NCI-H2196 (cell line): Measurements from ENCODE around the gene COL23A1.
"Not testable (repeated sequence)": the region's sequence is repeated elsewhere in the genome, so short reads cannot be mapped to it uniquely, and the experiment has no call there.

ENCODE experiments used
- DNase-seq: peaks from one replicate; lab custom pipeline; 2025; ENCODE audit not compliant: unreplicated experiment; lab: John Stamatoyannopoulos, UW

Gene COL23A1

GRCh38 chr5:178312880-178313282, 277.3 kb downstream of the COL23A1 start:
- DNase-seq: no peak

- no peak for DNase-seq
Observed at GRCh38 chr5:178310130-178310865, 279.9 kb downstream of the COL23A1 start.

DNA sequence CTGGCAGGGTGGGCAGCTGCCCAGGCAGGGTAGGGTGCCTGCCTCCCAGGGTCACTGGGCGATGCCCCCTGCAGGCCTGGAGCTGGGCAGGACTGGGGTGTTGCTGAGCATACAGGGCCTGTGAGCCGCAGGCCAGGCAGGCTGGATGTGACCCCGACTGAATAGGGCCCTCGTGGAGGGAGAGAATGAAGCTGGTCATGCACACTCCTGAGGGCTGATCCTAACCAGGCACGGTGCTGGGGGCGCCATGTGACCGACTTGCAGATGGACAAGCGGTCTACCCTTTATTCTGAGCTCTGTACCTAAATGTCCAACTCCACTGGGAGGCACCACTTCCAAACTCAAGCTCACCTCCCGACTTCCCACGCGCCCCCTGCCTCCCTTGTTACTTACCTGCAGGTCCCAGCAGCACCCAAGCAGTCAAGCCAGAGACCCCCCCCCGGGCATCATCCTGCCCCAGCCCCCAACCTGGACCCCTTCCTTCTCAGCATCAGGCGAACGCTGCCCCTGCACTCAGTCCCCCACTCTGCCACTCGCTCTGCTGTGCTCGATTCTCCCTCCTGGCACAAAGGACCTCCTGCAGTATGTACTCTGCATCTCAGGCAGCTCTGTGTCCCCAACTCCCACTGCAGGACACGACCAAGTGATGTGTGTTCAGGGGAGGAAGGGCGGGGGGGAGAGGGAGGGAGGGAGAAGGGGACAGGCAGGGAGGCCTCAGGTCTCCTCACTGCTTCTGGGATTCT, 280.8 kb downstream of the COL23A1 start:
- DNase-seq: no peak

DNA sequence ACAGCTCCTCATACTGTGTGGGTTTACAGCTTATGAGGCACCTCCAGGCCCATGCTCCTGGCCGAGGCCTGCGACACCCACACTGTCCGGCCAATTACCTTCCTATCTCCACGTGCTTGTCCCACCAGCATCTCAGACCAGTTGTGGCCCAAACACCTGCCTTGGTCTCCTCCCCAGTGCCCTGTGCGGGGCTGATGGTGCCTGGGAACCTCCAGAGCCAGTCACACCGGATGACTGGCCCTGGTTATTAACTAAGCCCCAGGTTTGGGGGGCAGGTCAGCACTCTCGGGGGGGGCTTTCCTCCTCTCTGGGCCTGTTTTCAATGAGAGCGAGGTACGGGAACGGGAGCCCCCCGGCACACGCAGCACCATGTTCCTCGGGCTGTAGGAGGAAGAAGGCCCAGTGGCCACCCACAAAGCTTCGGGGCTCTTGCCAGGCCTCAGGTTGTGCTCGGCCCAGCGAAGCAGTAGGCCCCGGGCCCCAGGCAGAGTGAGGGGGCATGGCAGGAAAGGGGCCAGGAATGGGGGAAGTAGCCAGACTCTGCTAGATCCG, 281.6 kb downstream of the COL23A1 start:
- DNase-seq: no peak

DNA sequence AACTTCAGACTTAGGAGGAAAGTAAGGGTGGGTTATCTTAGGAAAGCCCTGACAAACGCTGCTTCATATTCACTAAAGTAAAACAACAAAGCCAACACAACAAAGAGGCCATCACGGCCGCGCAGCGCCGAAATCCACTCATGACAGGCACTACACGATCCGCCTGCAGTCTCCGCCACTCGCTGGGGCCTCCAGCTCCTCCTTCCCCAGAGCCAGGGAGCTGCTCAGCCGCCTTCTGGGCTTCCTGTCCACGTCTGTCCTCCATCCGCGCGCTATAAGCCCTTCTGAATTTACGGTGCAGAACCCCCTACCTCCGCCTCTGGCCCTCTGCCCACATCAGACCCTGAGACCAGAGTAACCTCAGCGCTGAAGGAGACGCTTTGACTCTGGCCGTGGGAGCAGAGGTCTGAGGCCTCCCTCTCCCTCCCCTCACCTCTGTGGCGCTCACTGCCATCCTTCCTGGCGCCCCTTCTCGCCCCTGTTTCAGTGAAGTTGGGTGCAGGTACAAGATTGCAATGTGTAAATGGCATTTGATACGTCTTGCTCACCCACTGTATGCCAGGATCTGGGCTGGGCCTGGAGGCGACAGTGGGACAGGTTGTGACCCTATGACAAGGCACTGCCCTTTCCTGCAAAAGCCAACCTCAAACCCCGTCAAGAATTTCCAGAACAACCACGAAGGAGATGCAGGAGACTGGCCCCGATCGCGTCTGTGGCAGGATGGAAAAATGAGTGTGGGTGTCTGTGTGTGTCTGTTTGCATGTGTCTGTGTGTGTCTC, 282.7 kb downstream of the COL23A1 start:
- no peak for DNase-seq

DNA sequence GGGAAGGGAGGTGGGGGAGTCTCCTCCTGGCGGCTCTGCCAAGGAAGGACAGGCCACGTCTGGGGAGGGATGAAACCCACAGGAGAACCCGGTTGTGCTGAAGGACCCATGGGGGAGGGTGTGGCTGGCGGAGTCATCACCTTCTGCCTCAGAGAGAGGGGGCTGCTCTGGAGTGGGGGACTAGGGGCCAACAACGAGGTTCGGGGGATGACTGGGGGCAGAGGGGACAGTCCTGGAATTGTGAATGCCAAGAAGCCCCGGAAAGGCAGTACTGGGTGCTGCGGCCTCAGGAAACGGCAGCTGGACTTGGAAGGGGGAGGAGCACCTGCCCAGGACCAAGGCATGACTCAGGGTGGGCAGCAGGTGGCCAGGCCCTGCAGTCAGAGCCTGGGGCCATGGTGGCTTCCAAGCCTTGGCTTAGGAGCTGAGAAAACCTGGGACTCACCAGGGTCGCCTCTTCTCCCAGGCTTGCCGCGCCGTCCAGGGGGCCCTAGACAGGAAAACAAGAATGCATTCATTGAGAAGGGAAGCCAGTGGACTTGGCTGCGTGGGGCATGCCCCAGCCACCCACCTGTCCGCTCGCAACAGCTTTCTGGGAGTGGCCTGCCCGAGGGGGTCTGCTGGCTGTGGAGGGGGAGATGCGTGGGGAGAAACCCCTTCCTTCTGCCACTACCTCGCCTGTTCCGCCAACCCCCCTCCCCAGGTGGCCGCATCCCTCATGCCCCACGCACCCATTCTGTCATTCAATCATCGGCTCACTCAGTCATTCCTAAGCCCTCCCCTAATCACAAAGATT, 283.6 kb downstream of the COL23A1 start:
- DNase-seq: no peak

DNA sequence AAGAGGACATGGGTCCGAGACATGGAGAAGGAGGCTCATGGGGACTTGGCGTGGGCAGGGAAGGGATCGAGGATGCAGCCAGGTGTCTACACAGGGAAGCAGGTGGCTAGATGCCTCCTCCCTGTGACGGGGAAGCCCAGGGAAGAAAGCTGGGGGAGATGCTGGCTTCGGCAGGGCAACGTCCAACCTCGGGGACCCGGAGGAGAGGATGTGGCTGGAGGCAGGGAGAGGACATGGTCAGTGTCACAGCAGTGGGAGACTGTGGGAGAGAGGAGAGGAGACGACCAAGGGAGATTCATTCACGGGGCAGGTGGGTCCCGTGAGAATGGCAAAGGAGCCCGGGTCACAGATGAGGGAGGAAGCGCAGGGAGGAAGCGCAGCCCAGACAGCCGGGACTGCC, 284.4 kb downstream of the COL23A1 start:
- no peak for DNase-seq

GRCh38 chr5:178304761-178305645, 285.2 kb downstream of the COL23A1 start:
- DNase-seq: no peak

DNA sequence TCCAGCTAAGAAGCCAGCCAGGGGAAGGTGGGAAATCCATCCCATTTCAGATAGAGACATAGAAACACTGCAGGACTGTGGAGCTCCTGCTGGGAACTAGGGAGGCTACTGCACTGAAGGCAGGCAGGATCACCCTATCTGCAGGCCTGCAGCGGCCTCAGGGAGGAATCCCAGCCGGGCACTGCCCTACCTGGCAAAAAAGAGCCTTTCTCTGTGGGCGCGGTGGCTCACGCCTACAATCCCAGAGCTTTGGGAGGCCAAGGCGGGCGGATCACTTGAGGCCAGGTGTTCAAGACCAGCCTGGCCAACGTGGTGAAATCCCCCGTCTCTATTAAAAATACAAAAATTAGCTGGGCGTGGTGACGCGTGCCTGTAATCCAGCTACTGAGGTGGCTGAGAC, 286.2 kb downstream of the COL23A1 start:
- DNase-seq: no peak

DNA sequence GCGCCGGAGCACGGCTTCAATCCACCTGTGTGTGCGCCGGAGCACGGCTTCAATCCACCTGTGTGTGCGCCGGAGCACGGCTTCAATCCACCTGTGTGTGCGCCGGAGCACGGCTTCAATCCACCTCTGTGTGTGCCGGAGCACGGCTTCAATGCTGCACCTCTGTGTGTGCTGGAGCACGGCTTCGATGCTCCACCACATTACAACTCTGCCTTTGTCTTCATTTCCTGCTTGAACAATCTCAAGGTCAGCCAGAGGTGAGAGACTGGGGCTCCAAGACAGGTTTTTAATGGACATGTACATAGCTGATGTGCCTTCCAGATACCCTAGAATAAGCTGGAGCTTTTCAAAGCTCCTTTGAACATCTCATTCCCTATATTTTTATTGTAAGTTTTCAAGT, 287.9 kb downstream of the COL23A1 start:
- not testable (repeated sequence) for DNase-seq

- DNase-seq: no peak
Observed at GRCh38 chr5:178301641-178302040, 288.6 kb downstream of the COL23A1 start.

DNA sequence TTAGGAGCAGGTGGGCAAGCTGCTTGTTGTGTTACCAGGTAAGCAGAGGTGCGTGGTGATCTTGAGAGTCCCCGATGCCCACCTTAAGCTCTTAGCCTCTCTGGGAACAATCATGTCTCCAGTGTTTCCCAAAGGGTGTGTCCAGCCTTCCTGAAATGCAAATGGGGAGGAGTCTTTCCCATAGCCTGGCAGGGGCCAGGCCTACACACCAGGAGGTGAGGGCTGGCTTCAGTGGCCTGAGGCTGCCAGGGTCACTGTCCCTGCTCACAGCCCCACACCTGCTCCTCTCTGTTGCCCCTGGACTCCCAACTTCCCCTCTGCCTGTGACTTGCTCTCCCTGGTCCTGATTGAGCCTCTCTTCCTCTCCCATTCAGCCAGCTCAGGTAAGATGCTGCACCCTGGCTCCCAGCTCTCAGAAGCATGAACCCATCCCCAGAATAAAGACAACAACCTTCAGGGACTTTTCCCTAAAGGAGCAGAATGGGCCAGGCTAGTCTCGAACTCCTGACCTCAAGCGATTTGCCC, 291.8 kb downstream of the COL23A1 start:
- DNase-seq: no peak

GRCh38 chr5:178297751-178298150, 292.4 kb downstream of the COL23A1 start:
- DNase-seq: no peak

GRCh38 chr5:178296066-178296465, 294.1 kb downstream of the COL23A1 start:
- no peak for DNase-seq

DNA sequence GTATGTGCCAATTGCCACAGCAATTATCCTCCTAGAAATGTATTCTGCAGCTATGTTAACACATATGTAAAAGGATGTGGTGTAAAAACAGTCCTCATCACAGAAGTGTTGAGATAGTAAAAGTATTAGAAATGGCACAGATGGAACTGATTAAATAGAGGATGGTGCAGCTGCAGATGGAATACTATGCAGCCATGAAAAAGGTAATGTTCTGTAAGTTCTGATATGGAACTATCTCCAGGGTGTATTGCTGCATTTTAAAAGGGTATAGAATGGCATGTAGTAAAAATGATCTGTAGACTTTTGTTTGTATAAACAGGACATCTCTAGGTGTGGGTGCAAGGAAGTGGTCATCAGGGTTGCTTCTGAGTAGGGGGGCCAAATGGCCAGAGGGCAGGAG, 294.6 kb downstream of the COL23A1 start:
- no peak for DNase-seq

DNA sequence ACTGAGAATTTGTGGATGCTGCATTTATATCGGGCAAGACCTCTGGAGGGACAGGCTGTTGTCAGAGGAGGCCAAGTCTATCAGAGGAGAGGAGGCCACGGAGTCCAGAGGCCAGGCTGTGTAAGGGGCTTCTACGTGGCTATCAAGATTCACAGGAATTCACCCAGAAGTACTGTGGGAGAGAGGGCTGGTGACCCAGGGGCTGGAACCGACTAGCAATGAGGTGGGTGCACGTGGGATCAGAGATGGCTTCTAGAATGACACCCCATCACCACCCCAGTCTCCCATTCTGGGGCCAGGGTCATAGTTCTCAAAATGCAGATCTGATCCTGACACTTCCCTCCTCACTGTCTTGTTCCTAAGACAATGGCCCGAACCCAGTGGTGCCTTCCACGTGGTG, 296.4 kb downstream of the COL23A1 start:
- DNase-seq: no peak

DNA sequence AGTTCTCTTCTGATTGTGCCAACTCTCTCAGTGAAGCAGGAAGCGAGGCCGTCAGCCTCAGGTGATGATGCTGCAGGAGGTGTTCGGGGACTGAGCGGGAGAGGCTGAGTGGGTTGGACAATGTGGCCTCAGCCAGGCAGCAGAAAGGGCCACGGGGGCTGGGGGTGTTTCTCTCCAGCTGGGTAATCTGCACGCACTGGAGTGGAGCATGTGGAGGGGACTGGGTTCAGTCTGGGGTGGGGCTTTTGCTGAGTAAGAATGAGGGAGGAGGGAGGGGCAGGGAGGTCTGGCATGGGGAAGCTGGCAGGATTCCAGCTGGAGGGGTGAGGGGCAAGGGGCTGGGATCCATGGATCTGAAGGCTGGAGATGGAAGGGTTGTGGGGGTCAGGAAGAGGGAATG, 296.8 kb downstream of the COL23A1 start:
- no peak for DNase-seq

DNA sequence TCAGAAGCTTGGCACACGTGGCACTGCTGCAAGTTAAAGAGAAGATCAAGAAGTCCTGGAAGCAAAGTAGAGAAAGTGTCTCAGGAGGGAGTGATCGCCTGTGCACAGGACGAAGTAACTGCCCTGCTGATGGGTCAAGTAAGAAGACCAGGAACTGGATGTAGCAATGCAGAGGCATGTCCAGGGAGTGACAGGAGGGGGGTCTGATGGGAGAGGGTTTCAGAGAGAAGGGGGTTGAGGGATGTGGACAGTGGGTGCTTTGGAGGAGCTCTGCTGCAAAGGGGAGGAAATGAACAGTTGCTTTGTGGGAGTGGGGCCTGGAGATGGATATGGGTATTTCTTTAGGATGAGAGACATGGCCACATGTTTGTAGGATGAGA, 297.4 kb downstream of the COL23A1 start:
- no peak for DNase-seq

- DNase-seq: no peak
Observed at GRCh38 chr5:178291969-178292825, 298.0 kb downstream of the COL23A1 start.
